Mononuclear cell (primary cell): Measurements from ENCODE around the gene ZNF423. TPM values are rescaled to one million over a fixed set of nuclear protein-coding genes. Genes with fewer than 3 reads are reported as not detected.

Source experiments
- H3K27me3 ChIP-seq: 2 replicates; pipeline ENCODE4 v1.6.0; 2011; ENCODE audit warnings: low read length, control low read depth; ENCODE audit not compliant: insufficient read depth
- H3K4me1 ChIP-seq: 2 replicates; pipeline ENCODE4 v1.5.1; 2011; ENCODE audit warnings: mild to moderate bottlenecking, low read length, control low read depth; ENCODE audit not compliant: insufficient read depth
- H3K4me3 ChIP-seq: 2 replicates; pipeline ENCODE4 v1.5.1; 2011; ENCODE audit warnings: mild to moderate bottlenecking, low read length, moderate library complexity
- H3K9me3 ChIP-seq: 2 replicates; pipeline ENCODE4 v1.5.1; 2011; ENCODE audit warnings: low read depth, mild to moderate bottlenecking, control low read depth, low read length
- total RNA-seq: library from RNA; depleted of rRNA; stranded (reverse); fragments of >200 nt; gene quantifications from one replicate; pipeline ENCODE4 v1.2.3, GENCODE V29; 2012

The ZNF423 gene
- total RNA-seq, 1 donor = under 0.01 TPM

DNA sequence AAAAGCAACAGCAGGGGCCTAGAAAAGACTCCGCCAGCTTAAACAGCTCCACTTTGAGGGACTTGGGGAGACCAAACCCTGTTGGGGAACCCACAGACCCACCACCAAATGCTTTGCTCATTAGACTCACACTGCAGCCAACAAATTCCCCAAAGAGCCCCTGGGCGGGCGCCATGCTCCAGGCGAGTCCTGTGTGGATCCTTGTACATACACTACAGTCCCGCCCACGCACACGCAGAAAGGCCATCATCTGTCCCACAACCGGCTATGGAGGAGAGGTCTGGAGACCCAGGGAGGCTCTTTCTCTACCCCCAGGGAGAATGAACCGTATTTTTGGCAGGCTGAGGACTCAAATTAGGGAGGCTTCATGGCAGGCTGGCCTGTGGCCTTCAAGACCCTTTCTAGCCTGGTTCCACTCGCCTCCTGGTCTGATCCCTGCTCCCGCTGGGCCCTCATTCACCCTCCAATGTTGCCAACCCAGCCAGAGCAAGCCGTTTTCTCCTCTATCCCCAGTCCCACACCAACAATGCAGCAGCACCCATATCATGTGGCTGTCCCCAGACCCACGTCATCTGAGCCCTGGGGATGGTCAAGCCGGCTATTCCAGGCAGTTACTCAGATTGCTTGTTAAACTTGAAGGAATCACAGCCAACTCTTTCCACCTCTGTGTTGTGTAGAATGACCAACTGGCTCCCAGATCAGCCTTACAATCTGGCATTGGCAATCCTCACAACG lies 27.2 kb downstream of the ZNF423 start:
- H3K9me3 ChIP-seq = no peaks in the 10 kb centered on the region
- H3K27me3 ChIP-seq = no peaks in the 10 kb centered on the region
- no peaks in the 10 kb centered on the region for H3K4me1 ChIP-seq
- no peak overlapping the region for H3K4me3 ChIP-seq

DNA sequence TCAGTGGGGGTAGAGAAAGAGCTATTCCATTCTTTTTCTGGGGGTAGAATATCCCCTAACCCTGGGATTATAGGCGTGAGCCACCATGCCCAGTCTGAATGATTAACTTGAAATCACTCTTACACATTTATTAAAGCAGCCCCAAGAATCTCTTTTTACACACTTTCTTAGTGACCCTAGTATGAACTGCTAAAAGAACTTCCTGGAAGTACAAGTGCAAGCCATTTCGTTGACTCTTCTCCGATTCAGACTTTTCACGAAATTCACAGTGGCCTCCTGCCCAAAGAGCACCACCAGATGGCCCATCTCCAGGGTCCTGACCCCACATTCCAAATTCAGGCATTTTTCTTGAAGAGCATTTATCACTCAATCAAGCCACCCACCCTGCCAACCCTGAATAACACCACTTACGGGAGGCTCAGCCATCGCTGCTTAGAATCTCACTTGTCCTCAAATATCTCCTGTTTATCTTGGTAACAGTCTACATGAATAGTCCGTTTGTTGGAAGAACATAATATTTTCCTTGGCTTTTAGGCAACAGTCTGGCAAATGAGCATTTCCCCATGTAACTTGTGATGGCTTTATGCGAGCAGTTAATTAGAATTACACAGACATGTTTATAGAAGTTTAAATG lies 28.0 kb downstream of the ZNF423 start:
- no peak overlapping the region for H3K4me3 ChIP-seq
- no peaks in the 10 kb centered on the region for H3K27me3 ChIP-seq
- H3K4me1 ChIP-seq = no peaks in the 10 kb centered on the region
- H3K9me3 ChIP-seq = no peaks in the 10 kb centered on the region

DNA sequence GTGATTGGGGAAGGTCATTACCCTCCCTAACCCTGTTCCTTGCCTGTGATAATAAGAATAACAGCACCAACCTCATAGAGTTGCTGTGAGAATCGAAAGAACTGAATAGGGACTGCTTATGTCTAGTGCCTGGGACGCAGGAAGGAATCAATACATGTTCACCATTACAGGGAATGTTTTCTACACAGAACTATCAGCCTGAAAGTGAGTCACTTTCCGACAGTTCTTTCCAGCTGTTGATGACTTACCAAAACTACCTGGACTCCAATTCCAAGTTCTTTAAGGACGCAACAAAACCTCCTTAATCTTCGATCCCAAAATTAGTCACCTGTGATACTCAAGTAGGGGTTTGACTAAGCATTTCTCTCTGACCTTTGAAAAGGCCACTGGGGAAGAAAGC lies 29.4 kb downstream of the ZNF423 start:
- Histone ChIP-seq H3K4me1 (no peaks in the 10 kb centered on the region), H3K4me3 (no peak overlapping the region), H3K9me3 (no peaks in the 10 kb centered on the region), H3K27me3 (no peaks in the 10 kb centered on the region)

DNA sequence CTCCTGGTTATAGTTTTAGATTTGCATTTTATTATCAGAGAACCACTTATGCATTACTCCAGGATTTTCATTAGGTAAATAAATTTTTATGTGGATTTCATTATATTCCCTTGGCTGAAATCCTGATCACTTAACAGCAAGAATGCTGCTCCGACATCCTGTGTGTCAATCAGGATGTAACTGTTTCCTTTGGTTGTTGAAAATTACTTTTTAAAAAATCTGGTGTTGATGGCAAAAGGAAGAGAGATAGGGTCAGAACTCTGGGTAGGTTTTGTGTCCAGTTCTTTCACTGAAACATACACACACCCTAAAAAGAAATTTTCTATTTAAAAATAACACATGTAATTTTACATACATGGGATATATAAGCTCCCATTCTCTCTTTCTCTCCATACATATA lies 30.9 kb downstream of the ZNF423 start:
- H3K4me1 ChIP-seq = no peaks in the 10 kb centered on the region
- H3K9me3 ChIP-seq = no peaks in the 10 kb centered on the region
- no peak overlapping the region for H3K4me3 ChIP-seq
- H3K27me3 ChIP-seq = no peaks in the 10 kb centered on the region

DNA sequence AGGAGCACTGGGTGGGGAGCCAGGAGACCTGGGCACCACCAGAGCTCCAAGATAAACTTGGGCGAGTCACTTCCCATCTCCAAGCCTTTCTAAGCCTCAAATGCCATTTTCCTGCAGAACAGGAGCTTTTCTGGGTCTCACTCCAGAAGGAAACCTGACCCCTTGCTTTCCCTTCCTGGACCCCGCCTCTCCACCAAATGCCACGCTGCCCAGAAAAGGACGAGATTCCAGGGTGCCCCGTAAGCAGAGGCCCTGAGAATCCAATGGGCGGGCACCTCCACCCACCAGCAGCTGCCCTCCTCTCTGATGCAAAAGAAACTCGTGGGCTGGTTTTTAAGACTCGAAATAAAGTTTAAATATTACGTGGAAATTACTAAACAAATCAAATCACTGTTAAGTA lies 31.3 kb downstream of the ZNF423 start:
- no peaks in the 10 kb centered on the region for H3K4me1 ChIP-seq
- no peaks in the 10 kb centered on the region for H3K27me3 ChIP-seq
- no peak overlapping the region for H3K4me3 ChIP-seq
- H3K9me3 ChIP-seq = no peaks in the 10 kb centered on the region

DNA sequence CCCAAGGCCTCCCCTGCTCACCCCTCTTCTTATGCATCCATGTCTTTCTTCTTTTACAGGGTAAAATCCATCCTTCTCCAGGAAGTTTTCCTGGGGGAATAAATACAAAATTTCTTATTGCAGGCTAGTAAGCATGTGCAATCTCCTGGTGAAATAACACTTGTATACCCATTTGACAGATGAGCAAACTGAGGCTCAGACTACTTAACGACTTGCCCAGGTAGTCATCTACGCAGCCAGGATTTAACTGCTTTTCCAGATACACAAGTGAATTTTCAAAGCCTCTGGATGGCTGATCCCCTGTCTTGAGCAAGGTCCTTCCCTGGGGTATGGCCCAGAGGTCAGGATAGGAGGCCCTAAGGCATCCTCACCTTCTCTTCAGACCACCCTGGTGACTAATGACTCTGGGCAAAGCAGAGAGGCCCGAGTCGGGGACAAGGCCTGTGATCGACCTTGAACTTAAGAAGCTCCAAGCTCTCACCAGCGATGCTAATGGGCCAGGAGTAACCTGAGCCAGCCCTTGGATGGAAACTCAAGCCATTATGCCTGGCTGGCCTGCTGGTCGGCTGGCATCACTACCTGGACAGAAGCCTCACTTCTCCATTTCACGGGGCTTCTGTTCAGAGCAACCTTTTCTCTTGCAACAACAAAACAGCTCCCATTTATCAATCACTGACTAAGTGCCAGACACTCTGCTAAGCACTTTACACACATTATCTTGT lies 33.1 kb downstream of the ZNF423 start:
- Histone ChIP-seq H3K9me3 (no peaks in the 10 kb centered on the region), H3K4me1 (no peaks in the 10 kb centered on the region), H3K4me3 (no peak overlapping the region), H3K27me3 (no peaks in the 10 kb centered on the region)

DNA sequence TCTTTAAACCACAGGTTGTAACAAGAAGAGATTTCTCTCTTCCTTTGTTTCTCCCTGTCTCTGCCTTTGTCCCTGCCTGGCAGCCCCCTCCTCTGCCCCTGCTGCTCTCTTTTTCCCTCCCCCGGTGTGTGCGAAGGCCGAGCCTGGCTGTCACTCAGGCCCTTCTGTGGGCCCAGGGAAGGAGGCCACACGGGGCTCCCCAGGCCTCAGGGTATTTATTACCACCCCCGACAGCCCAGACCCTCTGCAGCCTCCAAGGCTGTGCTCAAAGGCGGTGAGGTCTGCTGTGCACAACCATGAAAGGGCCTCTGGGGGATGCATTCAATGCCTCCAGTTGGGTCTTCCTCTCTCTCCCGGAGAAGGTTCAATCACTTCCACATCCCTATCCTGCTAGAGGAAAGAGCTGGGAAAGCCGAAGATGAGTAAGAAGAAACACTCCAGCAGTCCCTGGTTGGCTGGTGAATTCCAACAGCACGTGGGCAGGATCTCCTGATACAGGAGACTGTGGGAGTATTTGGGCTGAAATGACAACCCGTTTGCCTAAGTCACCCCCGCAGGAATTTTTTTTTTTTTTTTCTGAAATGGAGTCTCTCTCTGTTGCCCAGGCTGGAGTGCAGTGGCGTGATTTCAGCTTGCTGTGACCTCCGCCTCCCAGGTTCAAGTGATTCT lies 34.2 kb downstream of the ZNF423 start:
- Histone ChIP-seq H3K4me3 (no peak overlapping the region), H3K9me3 (no peaks in the 10 kb centered on the region), H3K4me1 (no peaks in the 10 kb centered on the region), H3K27me3 (no peaks in the 10 kb centered on the region)

DNA sequence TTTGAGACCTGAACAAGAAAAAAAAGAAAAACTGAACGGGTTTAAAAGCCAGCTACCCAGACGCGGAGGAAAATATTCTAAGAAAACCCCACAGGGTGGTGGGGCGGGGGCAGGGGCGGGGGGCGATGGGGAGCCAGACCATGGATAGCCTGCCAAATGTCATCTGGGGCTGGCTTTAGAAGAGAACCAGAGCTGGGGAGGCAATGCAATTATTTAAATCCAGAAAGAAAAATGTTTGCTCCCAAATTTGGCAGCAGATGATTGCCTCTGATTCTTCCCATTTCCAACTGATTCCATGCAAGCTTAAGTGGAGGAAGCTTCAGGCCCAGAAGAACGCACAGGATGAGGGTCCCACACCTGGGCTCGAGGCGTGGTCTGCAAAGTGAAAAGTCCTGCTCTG lies 34.8 kb downstream of the ZNF423 start:
- Histone ChIP-seq H3K4me1 (no peaks in the 10 kb centered on the region), H3K9me3 (no peaks in the 10 kb centered on the region), H3K27me3 (no peaks in the 10 kb centered on the region), H3K4me3 (no peak overlapping the region)

DNA sequence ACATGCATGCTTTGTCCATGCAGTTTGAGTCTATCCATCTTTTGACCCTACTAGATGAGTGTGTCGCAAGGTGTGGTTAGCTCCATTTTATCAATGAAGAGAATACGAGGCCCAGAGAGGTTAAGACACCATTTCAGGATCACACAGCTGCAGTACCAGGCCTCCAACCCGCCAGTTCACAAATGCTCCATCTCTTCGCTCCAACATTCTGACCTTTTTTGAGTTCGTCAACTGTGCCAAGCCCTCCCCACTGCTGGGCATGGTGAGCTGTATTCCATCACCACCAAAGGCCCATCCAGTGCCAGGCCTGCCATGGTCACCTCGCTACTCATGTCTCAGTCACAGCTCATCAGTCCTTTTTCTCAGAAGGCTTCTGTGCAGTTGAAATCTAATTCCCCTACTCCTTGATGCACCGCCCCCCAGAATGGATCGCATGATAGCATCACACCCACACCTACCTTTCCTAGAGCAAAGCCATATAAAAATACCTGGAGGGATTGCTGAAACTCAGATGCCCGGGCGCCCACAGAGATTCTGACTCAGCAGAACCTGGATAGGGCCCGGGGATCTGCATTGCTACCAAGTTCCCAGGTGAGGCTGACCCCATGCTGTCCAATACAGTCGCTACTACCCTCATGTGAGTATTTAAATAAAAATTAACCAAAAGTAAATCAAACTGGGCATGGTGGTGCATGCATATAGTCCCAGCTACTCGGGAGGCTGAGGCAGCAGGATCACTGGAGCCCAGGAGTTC lies 38.0 kb downstream of the ZNF423 start:
- no peaks in the 10 kb centered on the region for H3K4me1 ChIP-seq
- no peak overlapping the region for H3K4me3 ChIP-seq
- H3K27me3 ChIP-seq = no peaks in the 10 kb centered on the region
- H3K9me3 ChIP-seq = no peaks in the 10 kb centered on the region

DNA sequence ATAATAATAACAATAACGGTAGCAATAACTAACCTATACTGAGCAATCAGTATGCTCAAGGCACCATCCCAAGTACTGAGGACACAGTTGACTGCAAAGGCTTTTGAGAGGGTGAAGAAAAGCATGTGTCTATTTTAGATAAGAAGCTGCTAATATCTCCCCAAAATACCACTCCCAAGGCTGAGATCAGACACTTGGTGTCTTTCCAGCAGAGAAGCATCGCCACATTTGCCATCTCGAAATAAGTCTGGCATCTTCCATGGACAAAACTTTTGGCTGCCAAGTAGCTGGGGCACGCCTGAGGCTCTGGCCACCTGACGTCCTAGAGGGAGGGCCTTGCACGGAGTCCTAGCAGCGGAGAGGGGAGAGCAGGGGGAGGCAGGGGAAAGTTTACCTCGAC lies 39.0 kb downstream of the ZNF423 start:
- Histone ChIP-seq H3K4me3 (no peak overlapping the region), H3K9me3 (no peaks in the 10 kb centered on the region), H3K27me3 (no peaks in the 10 kb centered on the region), H3K4me1 (no peaks in the 10 kb centered on the region)

DNA sequence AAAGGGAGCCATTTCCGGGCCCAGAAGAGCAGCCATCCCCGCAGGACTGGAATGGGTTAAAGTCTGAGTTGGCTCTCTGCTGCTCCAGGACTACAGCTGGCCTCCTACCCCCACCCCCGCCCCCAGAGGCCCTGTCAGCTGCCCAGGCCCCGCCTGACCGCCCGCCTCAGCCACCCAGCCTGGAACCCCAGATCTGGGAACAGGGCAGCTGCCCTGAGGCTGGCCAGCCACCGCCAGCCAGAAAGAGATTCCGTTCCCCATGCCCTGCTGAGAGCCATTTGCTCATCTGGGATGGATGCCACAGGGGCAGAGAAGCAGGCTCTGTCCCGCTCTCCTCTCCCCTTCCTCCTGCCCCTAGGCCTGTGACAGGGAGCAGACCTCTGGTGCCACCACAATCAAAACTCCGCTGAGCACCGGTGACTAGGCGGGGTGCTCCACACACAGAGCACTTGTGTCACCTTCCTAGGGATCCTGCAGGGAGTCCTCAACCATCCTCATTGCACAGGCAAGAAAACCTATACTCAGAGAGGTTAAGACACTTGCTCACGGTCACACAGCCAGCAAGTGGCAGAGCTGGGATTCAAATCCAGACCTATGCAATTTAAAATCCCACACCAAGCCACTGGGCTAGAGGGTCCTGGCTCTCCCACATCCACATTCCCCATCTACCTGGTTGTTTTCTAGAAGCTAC lies 44.1 kb downstream of the ZNF423 start:
- Histone ChIP-seq H3K4me1 (no peaks in the 10 kb centered on the region), H3K4me3 (no peak overlapping the region), H3K27me3 (no peaks in the 10 kb centered on the region), H3K9me3 (no peaks in the 10 kb centered on the region)

DNA sequence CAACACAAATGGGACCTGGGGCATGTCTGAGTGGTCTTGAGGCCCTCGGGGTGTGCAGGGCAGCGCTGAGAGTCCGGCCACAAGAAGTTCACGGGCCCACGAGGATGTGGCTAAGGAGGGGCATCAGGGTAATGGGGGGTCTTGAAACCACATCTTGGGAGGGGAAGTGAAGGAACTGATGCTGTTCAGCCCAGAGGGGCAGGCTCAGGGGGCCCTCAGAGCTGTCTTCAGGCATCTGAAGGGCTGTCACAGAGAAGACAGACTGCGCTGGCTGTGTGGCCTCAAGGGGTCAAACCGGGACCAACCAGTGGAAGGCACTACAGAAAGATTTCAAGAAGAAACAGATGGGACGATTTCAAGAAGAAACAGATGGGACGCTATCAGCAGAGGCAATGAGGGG lies 45.1 kb downstream of the ZNF423 start:
- Histone ChIP-seq H3K27me3 (no peaks in the 10 kb centered on the region), H3K4me1 (no peaks in the 10 kb centered on the region), H3K9me3 (no peaks in the 10 kb centered on the region), H3K4me3 (no peak overlapping the region)

DNA sequence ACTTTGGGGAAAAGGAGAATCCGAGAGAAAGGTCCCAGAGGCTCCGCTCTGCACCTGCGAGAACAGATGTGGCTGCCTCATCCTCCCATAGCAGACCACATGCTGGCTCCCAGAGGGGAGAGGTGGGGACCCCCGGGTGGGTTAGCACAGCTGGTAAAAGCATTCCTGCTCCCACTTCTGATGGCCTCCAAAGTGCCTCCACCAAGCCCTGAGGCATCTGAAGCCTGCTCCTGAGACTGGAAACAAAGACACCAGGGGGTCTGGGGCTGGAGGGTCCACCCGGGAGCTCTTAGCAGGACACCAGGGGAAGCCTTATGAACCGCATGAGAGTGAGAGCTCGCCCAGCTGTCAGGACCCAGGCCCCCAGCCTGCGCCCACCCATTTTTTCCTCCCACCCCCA lies 46.4 kb downstream of the ZNF423 start:
- Histone ChIP-seq H3K9me3 (no peaks in the 10 kb centered on the region), H3K27me3 (no peaks in the 10 kb centered on the region), H3K4me1 (no peaks in the 10 kb centered on the region), H3K4me3 (no peak overlapping the region)

DNA sequence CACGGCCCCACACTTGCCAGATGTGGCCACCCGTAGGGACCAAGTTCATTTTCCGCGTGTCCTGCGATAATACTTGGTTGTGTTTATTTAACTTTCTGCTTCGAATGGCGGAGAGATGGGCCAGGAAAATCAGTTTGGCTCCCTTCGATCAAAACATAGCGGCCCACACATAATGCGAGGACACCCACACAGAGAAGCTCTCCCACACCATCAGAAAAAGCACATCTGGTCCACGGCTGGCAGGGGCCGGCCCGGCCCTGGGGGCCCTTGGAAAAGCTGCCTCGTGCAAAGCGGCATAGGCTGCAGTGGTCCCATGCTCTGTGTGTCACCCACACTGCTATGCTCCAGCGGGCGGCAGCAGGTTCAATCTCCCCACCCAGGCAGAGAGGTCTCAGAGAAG lies 46.9 kb downstream of the ZNF423 start:
- H3K4me3 ChIP-seq = no peak overlapping the region
- no peaks in the 10 kb centered on the region for H3K4me1 ChIP-seq
- no peaks in the 10 kb centered on the region for H3K9me3 ChIP-seq
- no peaks in the 10 kb centered on the region for H3K27me3 ChIP-seq
